Keratinocyte (primary cell): ENCODE results near the gene ARID1B.
A peak's percentile ranks its signal among the peaks of the same experiment; 100 is the strongest.

Source experiments
- EZH2 ChIP-seq: IDR thresholded peaks from one replicate; pipeline ENCODE4 v1.6.1; 2012; ENCODE audit warnings: inconsistent platforms, mild to moderate bottlenecking, low read length, moderate library complexity
- TF ChIP-seq, protein P1 (sequence below), 3 experiments: IDR thresholded peaks in 1 of 3; conservative IDR thresholded peaks in 1 of 3; optimal IDR thresholded peaks in 1 of 3; 2 replicates in 2 of 3; 3 replicates in 1 of 3; pipeline versions ENCODE3 to v1.5.1; 2011; ENCODE audit warnings: low read length in 3 of 3, mild to moderate bottlenecking in 3 of 3, moderate library complexity in 2 of 3, control low read depth in 1 of 3, inconsistent platforms in 1 of 3; ENCODE audit not compliant: insufficient read depth in 2 of 3; ENCODE audit errors: extremely low read depth in 1 of 3

DNA sequence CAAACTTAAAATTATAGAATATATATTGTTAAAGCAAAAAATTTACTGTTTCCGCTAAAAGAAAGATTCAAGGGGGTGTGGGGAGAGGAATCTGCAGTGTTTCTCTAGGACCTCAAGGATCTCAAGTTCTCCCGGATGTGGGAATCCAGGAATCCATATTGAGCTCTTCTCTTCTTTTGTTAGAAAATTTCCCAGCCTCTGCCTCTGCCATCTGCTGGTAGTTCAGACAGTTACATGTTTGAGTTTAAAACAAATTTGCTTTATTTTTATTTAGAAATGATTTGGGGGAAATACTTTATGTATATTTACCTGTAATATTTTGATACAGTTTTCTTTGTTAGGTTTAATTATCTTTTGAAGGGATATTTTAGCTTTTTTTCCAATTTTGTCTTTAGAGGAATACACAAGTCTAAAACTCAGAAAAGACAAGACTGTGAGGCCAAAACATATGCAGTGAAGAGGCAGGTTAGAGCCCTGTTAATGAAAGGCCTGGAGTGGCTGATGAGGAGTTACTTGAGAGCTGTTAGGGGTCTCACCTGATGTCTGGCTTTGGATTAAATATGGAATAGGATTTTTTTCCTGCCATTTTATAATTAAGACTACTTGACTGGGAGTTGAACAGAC lies 268.8 kb downstream of the ARID1B start:
- TF ChIP-seq, protein P1, sequence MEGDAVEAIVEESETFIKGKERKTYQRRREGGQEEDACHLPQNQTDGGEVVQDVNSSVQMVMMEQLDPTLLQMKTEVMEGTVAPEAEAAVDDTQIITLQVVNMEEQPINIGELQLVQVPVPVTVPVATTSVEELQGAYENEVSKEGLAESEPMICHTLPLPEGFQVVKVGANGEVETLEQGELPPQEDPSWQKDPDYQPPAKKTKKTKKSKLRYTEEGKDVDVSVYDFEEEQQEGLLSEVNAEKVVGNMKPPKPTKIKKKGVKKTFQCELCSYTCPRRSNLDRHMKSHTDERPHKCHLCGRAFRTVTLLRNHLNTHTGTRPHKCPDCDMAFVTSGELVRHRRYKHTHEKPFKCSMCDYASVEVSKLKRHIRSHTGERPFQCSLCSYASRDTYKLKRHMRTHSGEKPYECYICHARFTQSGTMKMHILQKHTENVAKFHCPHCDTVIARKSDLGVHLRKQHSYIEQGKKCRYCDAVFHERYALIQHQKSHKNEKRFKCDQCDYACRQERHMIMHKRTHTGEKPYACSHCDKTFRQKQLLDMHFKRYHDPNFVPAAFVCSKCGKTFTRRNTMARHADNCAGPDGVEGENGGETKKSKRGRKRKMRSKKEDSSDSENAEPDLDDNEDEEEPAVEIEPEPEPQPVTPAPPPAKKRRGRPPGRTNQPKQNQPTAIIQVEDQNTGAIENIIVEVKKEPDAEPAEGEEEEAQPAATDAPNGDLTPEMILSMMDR (optimal IDR thresholded peaks at IDR 0.05 in 1 of 3, IDR thresholded peaks at IDR 0.05 in 1 of 3, conservative IDR thresholded peaks at IDR 0.05 in 1 of 3; ENCODE audit: extremely low read depth in 1 of 3, insufficient read depth in 2 of 3, low read length in 3 of 3), result peak in 2 of 3 experiments; percentile 55 to 64
- TF ChIP-seq EZH2, result no peak
